HL-60/S4 treated with phorbol 12-myristate 13-acetate at 8.2 ng/mL for 4 days and 3 days (cell line): ENCODE results near the gene C1QTNF4.
"Not testable (repeated sequence)": the region's sequence is repeated elsewhere in the genome, so short reads cannot be mapped to it uniquely, and the experiment has no call there.

Experiments used
- in situ Hi-C: fragments of 300-500 bp; cut with MboI; formaldehyde crosslinking; loops from 2 replicates; pipeline ENCODE4 v1.15.0; 2022; ENCODE audit warnings: low sequenced_read_pairs

C1QTNF4 gene

DNA sequence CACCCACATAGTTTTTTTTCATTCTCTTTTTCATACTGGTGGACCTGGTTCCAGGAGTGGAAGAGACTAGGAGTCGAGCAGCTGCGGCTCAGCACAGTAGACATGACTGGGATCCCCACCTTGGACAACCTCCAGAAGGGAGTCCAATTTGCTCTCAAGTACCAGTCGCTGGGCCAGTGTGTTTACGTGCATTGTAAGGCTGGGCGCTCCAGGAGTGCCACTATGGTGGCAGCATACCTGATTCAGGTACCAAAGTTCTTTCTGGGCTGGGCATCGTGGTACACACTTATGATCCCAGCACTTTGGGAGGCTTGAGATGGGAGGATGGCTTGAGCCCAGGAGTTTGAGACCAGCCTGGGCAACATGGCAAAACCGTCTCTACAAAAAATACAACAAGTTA, 24.6 kb downstream of the C1QTNF4 start:
- in situ Hi-C loops, result no loop called here

DNA sequence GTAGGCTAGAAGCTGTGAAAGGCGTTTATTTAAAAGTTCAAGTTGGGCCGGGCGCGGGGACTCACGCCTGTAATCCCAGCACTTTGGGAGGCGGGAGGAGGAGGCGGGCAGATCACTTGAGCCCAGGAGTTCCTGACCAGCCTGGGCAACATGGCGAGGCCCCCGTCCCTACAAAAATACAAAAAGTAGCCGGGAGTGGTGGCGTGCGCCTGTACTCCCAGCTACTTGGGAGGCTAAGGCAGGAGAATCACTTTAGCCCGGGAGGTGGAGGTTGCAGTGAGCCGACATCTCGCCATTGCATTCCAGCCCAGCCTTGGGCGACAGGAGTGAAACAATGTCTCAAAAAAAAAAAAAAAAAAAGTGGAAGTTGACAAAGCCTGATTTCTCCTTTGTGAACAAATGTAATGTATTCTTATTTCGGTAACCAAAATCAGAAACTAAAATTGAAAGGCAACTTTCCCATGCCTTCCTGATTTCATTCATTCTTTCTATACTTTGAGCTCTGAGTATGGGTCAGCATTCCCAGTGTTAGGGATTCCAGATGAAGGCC, 28.0 kb downstream of the C1QTNF4 start:
- in situ Hi-C loops, result no loop called here

GRCh38 chr11:47565340-47566148, 28.7 kb downstream of the C1QTNF4 start, which contains the start of gene PTPMT1:
Gene PTPMT1, plus strand, starts transcription at chr11:47565599. Its CDS starts 24 bp downstream, at chr11:47565623.
- in situ Hi-C loops, result no loop called here

DNA sequence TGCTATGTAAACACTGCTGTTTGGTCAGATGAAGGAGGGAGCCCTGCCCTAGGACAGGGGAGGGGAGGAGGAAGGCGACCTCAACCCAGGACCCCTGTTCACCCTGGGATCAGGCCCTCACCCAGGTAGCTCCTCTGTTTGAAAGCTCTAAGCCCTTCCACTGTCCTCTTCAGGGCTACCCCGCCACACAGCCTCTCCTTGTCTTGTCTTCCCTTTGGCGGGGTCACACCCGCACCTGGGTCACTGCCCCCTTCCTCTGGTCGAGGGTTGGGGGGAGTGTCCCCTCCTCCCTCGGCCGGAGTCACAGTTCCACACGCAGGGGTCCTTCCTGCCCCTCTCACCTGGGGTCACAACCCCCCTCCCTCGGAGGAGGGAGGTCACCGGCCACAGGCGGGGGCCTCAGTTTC, 29.3 kb downstream of the C1QTNF4 start:
- in situ Hi-C loops, result no loop called here

DNA sequence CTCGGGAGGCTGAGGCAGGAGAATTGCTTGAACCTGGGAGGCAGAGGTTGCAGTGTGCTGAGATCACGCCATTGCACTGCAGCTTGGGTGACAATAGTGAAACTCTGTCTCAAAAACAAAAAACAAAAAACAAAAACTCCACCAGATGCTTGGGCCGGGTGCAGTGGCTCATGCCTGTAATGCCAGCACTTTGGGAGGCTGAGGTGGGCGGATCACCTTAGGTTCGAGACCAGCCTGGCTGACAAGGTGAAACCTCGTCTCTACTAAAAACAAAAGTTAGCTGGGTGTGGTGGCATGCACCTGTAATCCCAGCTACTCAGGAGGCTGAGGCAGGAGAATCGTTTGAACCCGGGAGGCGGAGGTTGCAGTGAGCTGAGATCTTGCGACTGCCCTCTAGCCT, 29.8 kb downstream of the C1QTNF4 start:
- in situ Hi-C loops, result not testable (repeated sequence)

DNA sequence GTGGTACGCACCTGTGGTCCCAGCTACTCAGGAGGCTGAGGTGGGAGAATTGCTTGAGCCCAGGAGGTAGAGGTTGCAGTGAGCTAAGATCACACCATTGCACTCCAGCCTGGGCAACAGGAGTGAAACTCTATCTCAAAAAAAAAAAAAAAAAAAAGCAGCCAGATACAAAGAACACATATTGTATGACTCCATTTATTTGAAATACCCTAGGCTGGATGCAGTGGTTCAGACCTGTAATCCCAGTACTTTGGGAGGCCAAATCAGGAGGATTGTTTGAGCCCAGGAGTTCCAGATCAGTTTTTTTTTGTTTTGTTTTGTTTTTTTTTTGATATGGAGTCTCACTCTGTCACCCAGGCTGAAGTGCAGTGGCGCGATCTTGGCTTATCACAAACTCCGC, 31.8 kb downstream of the C1QTNF4 start:
- in situ Hi-C loops, result not testable (repeated sequence)

- in situ Hi-C loops, result no loop called here
These were observed 33.8 kb downstream of the C1QTNF4 start for GRCh38 chr11:47560426-47560825.

- in situ Hi-C loops, result loop anchor here (10.0 kb wide), 1 partner anchor 74 kb away; no protein-coding TSS in a partner anchor
These were observed 35.5 kb downstream of the C1QTNF4 start for GRCh38 chr11:47558695-47559094.

DNA sequence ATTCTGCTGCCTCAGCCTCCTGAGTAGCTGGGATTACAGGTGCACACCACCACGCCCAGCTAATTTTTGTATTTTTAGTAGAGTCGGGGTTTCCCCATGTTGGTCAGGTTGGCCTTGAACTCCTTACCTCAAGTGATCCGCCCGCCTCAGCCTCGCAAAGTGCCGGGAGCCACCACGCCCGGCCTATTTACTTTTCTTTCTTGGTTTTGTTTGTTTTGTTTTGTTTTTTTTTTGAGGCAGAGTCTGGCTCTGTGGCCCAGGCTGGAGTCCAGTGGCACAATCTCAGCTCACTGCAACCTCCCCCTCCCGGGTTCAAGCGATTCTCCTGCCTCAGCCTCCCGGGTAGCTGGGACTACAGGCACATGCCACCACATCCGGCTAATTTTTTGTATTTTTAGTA, 37.2 kb downstream of the C1QTNF4 start:
- in situ Hi-C loops, result loop anchor here (10.0 kb wide), 1 partner anchor 72 kb away; no protein-coding TSS in a partner anchor

GRCh38 chr11:47553406-47553743, 40.8 kb downstream of the C1QTNF4 start:
- in situ Hi-C loops, result loop anchor here (10.0 kb wide), 1 partner anchor 69 kb away; no protein-coding TSS in a partner anchor

DNA sequence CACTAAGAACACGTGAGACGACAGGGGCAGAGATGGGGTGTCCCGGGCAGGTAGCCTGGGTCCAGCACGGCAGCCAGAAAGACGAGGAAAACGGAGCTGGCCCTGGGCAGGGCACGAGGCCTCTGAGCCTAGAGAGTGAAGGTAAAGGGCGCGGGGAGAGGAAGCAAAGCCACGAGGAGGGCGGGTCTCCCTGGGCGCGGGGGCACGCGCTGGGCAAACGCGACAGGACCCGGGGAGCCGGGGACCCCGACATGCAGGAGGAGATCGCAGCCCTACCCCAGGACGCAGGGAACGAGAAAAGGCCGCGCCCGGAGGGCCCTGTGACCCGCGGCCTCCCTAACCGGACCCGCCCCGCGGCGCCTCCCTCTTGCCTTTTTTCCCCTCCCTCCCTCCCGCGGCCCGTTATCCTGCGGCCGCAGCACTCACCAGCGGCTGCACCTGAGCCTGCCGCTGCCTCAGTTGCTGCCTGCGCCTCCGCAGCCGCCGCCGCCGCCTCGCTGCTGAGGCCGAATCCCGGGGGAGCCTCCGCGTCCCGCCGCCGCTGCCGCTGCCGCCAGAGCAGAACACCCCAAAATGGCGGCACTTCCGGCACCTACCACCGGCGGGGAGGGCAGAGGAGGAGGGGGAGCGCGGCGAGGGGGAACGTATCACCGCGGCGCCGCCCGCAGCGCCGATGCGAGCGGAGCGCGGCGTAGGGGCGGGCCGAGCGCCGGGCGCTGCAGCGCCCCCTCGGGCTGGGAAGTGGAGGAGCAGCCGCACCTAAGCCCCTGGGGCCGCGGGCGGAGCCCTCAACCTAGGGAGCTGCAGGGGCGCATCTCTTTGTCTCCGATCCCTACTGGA, 41.4 kb downstream of the C1QTNF4 start, which contains the start of gene CELF1:
Gene CELF1 (minus strand): TSS at position 567 of the 840 bp plus-strand sequence. CDS start 53,609 bp downstream, outside the sequence.
- in situ Hi-C loops, result loop anchor here (10.0 kb wide), 1 partner anchor 68 kb away; no protein-coding TSS in a partner anchor

- in situ Hi-C loops, result loop anchor here (10.0 kb wide), 1 partner anchor 67 kb away; no protein-coding TSS in a partner anchor
These were observed 42.1 kb downstream of the C1QTNF4 start for GRCh38 chr11:47552056-47552565.

DNA sequence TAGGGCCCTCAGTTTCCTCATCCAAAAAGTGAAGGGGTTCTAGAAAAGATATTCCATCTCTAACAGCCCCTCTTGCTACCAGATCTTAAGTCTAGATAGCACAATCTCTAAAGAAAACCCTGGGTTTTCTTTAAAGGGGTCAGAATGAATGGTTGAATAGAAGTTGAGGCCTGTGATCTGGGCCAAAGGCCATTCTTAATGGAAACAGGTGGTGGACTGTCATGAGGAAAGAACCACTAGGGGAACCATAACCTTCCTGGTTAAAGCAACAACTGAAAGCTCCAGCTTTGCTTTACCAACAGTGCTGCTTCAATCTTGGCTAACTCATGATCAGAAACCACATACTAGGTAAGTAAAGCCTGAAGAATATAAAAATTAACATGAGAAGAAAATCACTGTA, 43.1 kb downstream of the C1QTNF4 start:
- in situ Hi-C loops, result loop anchor here (10.0 kb wide), 1 partner anchor 66 kb away; no protein-coding TSS in a partner anchor

GRCh38 chr11:47550288-47551047, 43.7 kb downstream of the C1QTNF4 start:
- in situ Hi-C loops, result loop anchor here (10.0 kb wide), 1 partner anchor 66 kb away; no protein-coding TSS in a partner anchor

DNA sequence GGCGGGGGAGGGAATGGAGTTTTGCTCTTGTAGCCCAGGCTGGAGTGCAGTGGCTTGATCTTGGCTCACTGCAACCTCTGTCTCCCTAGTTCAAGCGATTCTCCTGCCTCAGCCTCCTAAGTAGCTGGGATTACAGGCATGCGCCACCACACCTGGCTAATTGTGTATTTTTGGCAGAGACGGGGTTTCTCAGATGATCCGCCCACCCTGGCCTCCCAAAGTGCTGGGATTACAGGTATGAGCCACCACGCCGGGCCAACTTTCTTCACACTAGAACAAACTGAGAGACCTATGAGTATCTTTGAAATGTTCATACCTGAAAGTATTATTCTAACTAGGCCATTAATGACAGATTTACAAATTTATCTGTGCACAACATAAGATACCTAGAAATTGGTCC, 47.9 kb downstream of the C1QTNF4 start:
- in situ Hi-C loops, result not testable (repeated sequence)

DNA sequence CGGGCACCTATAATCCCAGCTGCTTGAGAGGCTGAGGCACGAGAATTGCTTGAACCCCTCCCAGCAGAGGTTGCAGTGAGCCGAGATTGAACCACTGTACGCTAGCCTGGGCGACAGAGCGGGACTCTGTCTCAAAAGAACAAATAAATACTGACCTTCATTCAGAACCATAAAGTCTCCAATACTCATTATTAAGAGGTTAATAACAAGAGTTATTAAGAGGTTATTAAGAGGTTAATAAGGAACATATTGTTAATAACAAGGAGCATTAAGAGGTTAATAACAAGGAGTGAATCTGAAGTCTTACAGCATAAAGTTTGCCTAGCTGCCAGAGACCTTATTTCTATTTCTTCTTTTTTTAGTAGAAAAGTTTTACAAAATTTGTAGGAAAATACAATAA, 48.9 kb downstream of the C1QTNF4 start:
- in situ Hi-C loops, result no loop called here

DNA sequence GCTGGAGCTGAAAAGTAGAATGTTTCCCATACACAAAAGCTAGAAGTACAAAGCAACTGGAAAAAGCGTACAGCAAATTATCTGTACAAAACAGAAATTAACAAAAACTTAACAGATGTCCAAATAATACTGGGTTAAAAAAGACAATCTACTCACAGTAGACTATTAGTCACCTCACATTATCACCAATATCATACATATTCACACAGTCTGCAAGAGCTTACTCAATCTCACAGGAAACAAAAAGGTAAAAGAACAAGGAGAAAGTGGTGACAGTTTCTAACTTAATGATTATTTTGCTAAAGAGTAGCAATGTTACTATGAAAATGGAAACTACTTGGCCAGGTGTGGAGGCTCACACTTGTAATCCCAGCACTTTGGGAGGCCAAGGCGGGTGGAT, 53.1 kb downstream of the C1QTNF4 start:
- in situ Hi-C loops, result no loop called here

DNA sequence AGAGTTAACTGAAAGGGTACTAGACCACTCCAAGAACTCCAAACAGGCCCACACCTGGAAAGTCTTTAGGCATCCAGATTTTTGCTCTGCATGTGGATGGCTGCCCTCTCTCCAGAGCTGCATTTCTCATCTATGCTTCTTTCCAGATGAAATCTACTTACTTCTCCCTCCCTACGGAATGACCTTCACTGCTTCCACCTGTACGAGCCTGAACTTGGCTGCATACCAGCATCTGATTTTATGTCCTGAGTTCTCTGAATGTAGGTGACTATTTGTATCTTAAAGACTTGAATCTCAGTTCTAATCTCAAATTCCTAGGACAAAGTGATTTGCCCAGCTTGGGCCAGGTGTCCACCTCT, 54.6 kb downstream of the C1QTNF4 start:
- in situ Hi-C loops, result no loop called here
